Measurements from ENCODE around the gene CENPV. TPM values are rescaled to one million over a fixed set of nuclear protein-coding genes. Genes with fewer than 3 reads are reported as not detected.

Gene CENPV
- total RNA-seq, 1 experiment from 2014 or later, result 64.6 TPM

- Histone ChIP-seq H3K27ac (ENCODE audit: low read length) (no peak overlapping the region), H3K36me3 (ENCODE audit: control insufficient read depth, insufficient read depth, low read length) (peaks cover 6% of the 10 kb centered on the region), H3K27me3 (ENCODE audit: control insufficient read depth, insufficient read depth, low read length) (no peaks in the 10 kb centered on the region), H3K9me3 (ENCODE audit: control insufficient read depth, insufficient read depth, low read depth, low read length) (no peaks in the 10 kb centered on the region), H3K4me3 (ENCODE audit: low read depth in 2 of 2, low read length in 2 of 2) (no peak overlapping the region), H3K4me1 (ENCODE audit: control insufficient read depth, insufficient read depth, low read length) (peaks cover 5% of the 10 kb centered on the region; the same call in 1 of the 2 replicates)
- CTCF ChIA-PET, result no interaction called here
- POLR2A ChIA-PET, result no interaction called here
- BruUV-seq (replicated peaks), result no TSS peak
- in situ Hi-C loops (cut with HindIII; ENCODE audit: low pct_unique_long_range_greater_than_20kb, low sequenced_read_pairs) (no loop called here), intact Hi-C loops (cut with micrococcal nuclease; ENCODE audit: unreplicated experiment) (no loop called here)
- DNase-seq (ENCODE audit: low read depth, low spot score) (no peak), ATAC-seq (no peak)
- TF ChIP-seq TCF7L2 (IDR thresholded peaks at IDR 0.05; ENCODE audit: low read depth, low read length), result no peak
- TF ChIP-seq POLR2AphosphoS5 (IDR thresholded peaks at IDR 0.05; ENCODE audit: low read depth, low read length), result no peak
- no peak for TF ChIP-seq CTCF (IDR thresholded peaks at IDR 0.05)
- no peak for TF ChIP-seq SIN3A (IDR thresholded peaks at IDR 0.05; ENCODE audit: borderline replicate concordance, insufficient read depth, low read depth, low read length)
- no peak for TF ChIP-seq REST (IDR thresholded peaks at IDR 0.05; ENCODE audit: insufficient read depth in 1 of 2, low read depth in 2 of 2, low read length in 1 of 2)
Observed at GRCh38 chr17:16346721-16347271, 6.5 kb downstream of the CENPV start.

GRCh38 chr17:16345565-16345964, 7.7 kb downstream of the CENPV start:
- Histone ChIP-seq H3K4me1 (ENCODE audit: control insufficient read depth, insufficient read depth, low read length) (no peaks in the 10 kb centered on the region), H3K36me3 (ENCODE audit: control insufficient read depth, insufficient read depth, low read length) (peaks cover 6% of the 10 kb centered on the region), H3K9me3 (ENCODE audit: control insufficient read depth, insufficient read depth, low read depth, low read length) (no peaks in the 10 kb centered on the region), H3K27ac (ENCODE audit: low read length) (no peak overlapping the region), H3K27me3 (ENCODE audit: control insufficient read depth, insufficient read depth, low read length) (no peaks in the 10 kb centered on the region), H3K4me3 (ENCODE audit: low read depth in 2 of 2, low read length in 2 of 2) (no peak overlapping the region)
- in situ Hi-C loops (cut with HindIII; ENCODE audit: low pct_unique_long_range_greater_than_20kb, low sequenced_read_pairs) (no loop called here), intact Hi-C loops (cut with micrococcal nuclease; ENCODE audit: unreplicated experiment) (no loop called here)
- ATAC-seq (no peak), DNase-seq (ENCODE audit: low read depth, low spot score) (no peak)
- no TSS peak for BruUV-seq (replicated peaks)
- TF ChIP-seq SIN3A (IDR thresholded peaks at IDR 0.05; ENCODE audit: borderline replicate concordance, insufficient read depth, low read depth, low read length), result no peak
- no peak for TF ChIP-seq REST (IDR thresholded peaks at IDR 0.05; ENCODE audit: insufficient read depth in 1 of 2, low read depth in 2 of 2, low read length in 1 of 2)
- TF ChIP-seq CTCF (IDR thresholded peaks at IDR 0.05), result no peak
- TF ChIP-seq POLR2AphosphoS5 (IDR thresholded peaks at IDR 0.05; ENCODE audit: low read depth, low read length), result no peak
- no peak for TF ChIP-seq TCF7L2 (IDR thresholded peaks at IDR 0.05; ENCODE audit: low read depth, low read length)
- ChIA-PET CTCF (no interaction called here), POLR2A (interaction anchor here (0.7 kb wide), 1 partner anchor 21 kb away, joined by 3 read pairs; no protein-coding TSS in a partner anchor)

Data from Panc1 (cell line).